Measurements from ENCODE around the gene DYNLT4. TPM values are rescaled to one million over a fixed set of nuclear protein-coding genes. Genes with fewer than 3 reads are reported as not detected.
A peak's percentile ranks its signal among the peaks of the same experiment; 100 is the strongest.
"Not testable (repeated sequence)": the region's sequence is repeated elsewhere in the genome, so short reads cannot be mapped to it uniquely, and the experiment has no call there.

Gene DYNLT4
- total and polyA plus RNA-seq, 2 donors (not counting 3 experiments of a cell fraction or from before 2014, with no cell fraction given), result 0.46 to 0.62 TPM

DNA sequence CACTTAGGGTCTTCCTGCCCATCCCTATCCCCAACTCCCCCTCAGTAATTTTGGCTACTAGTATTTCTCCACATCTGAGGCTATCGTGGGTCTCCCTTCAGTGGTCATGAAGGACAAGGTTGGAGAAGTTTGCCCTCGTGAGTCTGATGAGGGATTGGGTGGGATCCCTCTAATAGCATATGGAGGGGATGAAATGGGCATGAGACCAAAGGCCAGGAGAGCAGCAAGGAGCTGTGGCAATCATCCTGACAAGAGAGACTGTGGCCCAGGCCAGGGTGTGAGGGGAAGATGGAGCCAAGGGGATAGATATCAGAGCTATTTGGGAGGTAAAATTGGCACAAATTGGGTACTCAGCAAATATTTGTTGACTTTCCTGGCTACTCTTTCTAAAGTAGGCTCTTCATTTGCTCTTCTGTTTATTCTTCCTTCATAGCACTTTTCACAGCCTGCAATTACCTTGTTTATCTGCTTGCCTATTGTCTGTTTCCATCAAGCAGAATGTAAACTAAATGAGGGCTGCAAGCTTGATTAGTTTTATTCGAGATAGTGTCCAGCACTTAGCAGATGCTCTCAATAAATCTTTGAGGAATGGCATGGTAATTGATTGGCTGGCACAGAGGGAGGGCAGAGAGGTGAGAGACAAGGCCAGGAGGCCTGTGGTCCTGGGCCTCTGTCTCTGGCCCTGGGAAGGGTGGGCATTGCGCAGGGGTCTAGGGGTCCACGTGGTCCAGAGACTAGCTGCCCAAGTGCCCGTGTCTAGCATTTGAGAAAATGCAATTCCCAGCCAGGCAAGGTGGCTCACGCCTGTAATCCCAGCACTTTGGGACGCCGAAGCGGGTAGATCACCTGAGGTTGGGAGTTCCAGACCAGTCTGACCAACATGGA is 8.4 kb downstream of the DYNLT4 start:
- Histone ChIP-seq H3K4me2 (ENCODE audit: insufficient read depth, low read length) (no peak overlapping the region), H2AFZ (ENCODE audit: low read depth, low read length) (peak overlapping the region; percentile 52), H3K9me1 (replicated peaks; ENCODE audit: control insufficient read depth, extremely low read depth, insufficient read depth, low read length) (no peaks in the 10 kb centered on the region), H3K79me2 (ENCODE audit: control insufficient read depth, insufficient read depth, low read length) (peaks cover 33% of the 10 kb centered on the region), H3K9me3 (replicated peaks; ENCODE audit: control insufficient read depth, insufficient read depth, low read length) (no peaks in the 10 kb centered on the region), H3K27ac (ENCODE audit: insufficient read depth, low read depth, low read length) (no peak overlapping the region), H4K20me1 (replicated peaks; ENCODE audit: control insufficient read depth, extremely low read depth, insufficient read depth, low read length) (no peaks in the 10 kb centered on the region), H3K4me3 (replicated peaks in 1 of 3; ENCODE audit: insufficient read depth in 1 of 3, low read depth in 1 of 3, low read length in 3 of 3) (no peak overlapping the region), H3K9ac (replicated peaks; ENCODE audit: extremely low read depth, insufficient read depth, low read length) (no peak overlapping the region), H3K27me3 (ENCODE audit: control insufficient read depth in 2 of 2, insufficient read depth in 2 of 2, low read length in 2 of 2) (no peaks in the 10 kb centered on the region), H3K36me3 (ENCODE audit: control insufficient read depth in 2 of 2, extremely low read depth in 1 of 2, insufficient read depth in 2 of 2, low read length in 2 of 2) (peaks cover 4 to 11% of the 10 kb centered on the region in 2 experiments), H3K4me1 (ENCODE audit: control insufficient read depth, extremely low read depth, insufficient read depth, low read length) (peaks cover 22% of the 10 kb centered on the region)
- TF ChIP-seq FOS (IDR thresholded peaks at IDR 0.05; ENCODE audit: borderline replicate concordance, insufficient read depth, low read length) (no peak), MYC (IDR thresholded peaks at IDR 0.05; ENCODE audit: low read depth, low read length) (no peak), POLR2AphosphoS5 (IDR thresholded peaks at IDR 0.05; ENCODE audit: insufficient read depth, low read depth, low read length) (no peak), EZH2 (IDR thresholded peaks at IDR 0.05; ENCODE audit: borderline replicate concordance, low read depth, low read length, severe bottlenecking) (no peak), MAX (IDR thresholded peaks at IDR 0.05; ENCODE audit: insufficient read depth, insufficient read length) (no peak), GATA2 (IDR thresholded peaks at IDR 0.05; ENCODE audit: insufficient read depth, insufficient read length, low read depth, low read length) (no peak), JUN (IDR thresholded peaks at IDR 0.05; ENCODE audit: borderline replicate concordance, insufficient read depth, insufficient read length, low read depth) (no peak), POLR2A (IDR thresholded peaks at IDR 0.05; ENCODE audit: low read depth, low read length) (no peak)
- TF ChIP-seq, protein P1, sequence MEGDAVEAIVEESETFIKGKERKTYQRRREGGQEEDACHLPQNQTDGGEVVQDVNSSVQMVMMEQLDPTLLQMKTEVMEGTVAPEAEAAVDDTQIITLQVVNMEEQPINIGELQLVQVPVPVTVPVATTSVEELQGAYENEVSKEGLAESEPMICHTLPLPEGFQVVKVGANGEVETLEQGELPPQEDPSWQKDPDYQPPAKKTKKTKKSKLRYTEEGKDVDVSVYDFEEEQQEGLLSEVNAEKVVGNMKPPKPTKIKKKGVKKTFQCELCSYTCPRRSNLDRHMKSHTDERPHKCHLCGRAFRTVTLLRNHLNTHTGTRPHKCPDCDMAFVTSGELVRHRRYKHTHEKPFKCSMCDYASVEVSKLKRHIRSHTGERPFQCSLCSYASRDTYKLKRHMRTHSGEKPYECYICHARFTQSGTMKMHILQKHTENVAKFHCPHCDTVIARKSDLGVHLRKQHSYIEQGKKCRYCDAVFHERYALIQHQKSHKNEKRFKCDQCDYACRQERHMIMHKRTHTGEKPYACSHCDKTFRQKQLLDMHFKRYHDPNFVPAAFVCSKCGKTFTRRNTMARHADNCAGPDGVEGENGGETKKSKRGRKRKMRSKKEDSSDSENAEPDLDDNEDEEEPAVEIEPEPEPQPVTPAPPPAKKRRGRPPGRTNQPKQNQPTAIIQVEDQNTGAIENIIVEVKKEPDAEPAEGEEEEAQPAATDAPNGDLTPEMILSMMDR (IDR thresholded peaks at IDR 0.05; ENCODE audit: extremely low read depth in 1 of 2, insufficient read depth in 1 of 2, low read depth in 1 of 2, low read length in 2 of 2), result no peak
- dilution Hi-C loops (cut with MboI; ENCODE audit: extremely low pct_ligation_motif_present, low sequenced_read_pairs), result no loop called here
- FAIRE-seq (no peak), DNase-seq (ENCODE audit: low read depth, low spot score) (no peak)
- BruUV-seq (replicated peaks), result no TSS peak
- ChIA-PET CTCF (interaction anchor here (0.6 to 3.5 kb wide), 6 partner anchors 11 to 397 kb away, joined by 3 to 57 read pairs (median 4); partner anchors contain the start of gene BTBD19), POLR2A (interaction anchor here (0.7 to 2.3 kb wide), 2 partner anchors 19 to 24 kb away, joined by 3 to 15 read pairs; partner anchors contain the start of gene RPS8)
- intact Hi-C loops (cut with micrococcal nuclease), result loop anchor here (5.0 kb wide), 1 partner anchor 504 kb away; no protein-coding TSS in a partner anchor

DNA sequence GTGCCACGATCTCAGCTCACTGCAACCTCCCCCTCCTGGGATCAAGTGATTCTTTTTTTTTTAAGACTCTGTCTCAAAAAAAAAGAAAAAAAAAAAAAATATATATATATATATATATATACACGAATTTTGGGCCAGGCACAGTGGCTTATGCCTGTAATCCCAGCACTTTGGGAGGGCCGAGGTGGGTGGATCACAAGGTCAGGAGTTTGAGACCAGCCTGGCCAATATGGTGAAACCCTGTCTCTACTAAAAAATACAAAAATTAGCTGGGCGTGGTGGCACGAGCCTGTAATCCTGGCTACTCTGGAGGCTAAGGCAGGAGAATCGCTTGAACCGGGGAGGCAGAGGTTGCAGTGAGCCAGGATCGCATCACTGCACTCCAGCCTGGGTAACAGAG is 9.3 kb downstream of the DYNLT4 start:
- H3K9ac ChIP-seq (replicated peaks; ENCODE audit: extremely low read depth, insufficient read depth, low read length); H3K4me2 ChIP-seq (ENCODE audit: insufficient read depth, low read length); DNase-seq (ENCODE audit: low read depth, low spot score); H3K36me3 ChIP-seq (ENCODE audit: control insufficient read depth in 2 of 2, extremely low read depth in 1 of 2, insufficient read depth in 2 of 2, low read length in 2 of 2); H3K9me3 ChIP-seq (replicated peaks; ENCODE audit: control insufficient read depth, insufficient read depth, low read length); H3K27me3 ChIP-seq (ENCODE audit: control insufficient read depth in 2 of 2, insufficient read depth in 2 of 2, low read length in 2 of 2); H3K9me1 ChIP-seq (replicated peaks; ENCODE audit: control insufficient read depth, extremely low read depth, insufficient read depth, low read length); dilution Hi-C loops (cut with MboI; ENCODE audit: extremely low pct_ligation_motif_present, low sequenced_read_pairs); H4K20me1 ChIP-seq (replicated peaks; ENCODE audit: control insufficient read depth, extremely low read depth, insufficient read depth, low read length); H2AFZ ChIP-seq (ENCODE audit: low read depth, low read length); FAIRE-seq; BruUV-seq (replicated peaks); H3K4me3 ChIP-seq (replicated peaks in 1 of 3; ENCODE audit: insufficient read depth in 1 of 3, low read depth in 1 of 3, low read length in 3 of 3); H3K27ac ChIP-seq (ENCODE audit: insufficient read depth, low read depth, low read length): not testable (repeated sequence)
- Histone ChIP-seq H3K79me2 (ENCODE audit: control insufficient read depth, insufficient read depth, low read length) (peaks cover 25% of the 10 kb centered on the region), H3K4me1 (ENCODE audit: control insufficient read depth, extremely low read depth, insufficient read depth, low read length) (peaks cover 15% of the 10 kb centered on the region)
- CTCF ChIA-PET, result interaction anchor here (1.2 kb wide), 1 partner anchor 11 kb away, joined by 5 read pairs; no protein-coding TSS in a partner anchor
- intact Hi-C loops (cut with micrococcal nuclease), result loop anchor here (5.0 kb wide), 1 partner anchor 504 kb away; no protein-coding TSS in a partner anchor
- POLR2A ChIA-PET, result interaction anchor here (1.0 kb wide), 1 partner anchor 10 kb away, joined by 4 read pairs; the partner anchor contains the start of gene BTBD19
